Ovary (tissue), 9 donors: ENCODE measurements around the gene MTA1. TPM values are rescaled to one million over a fixed set of nuclear protein-coding genes. Genes with fewer than 3 reads are reported as not detected.

Experiments
- DNase-seq, 5 donors: peaks; one replicate each; pipeline ENCODE4 v3.0.0-alpha.2; 2019 to 2020
- H3K27ac ChIP-seq, 2 donors: fragments of 200-600 bp; one replicate each; pipeline versions ENCODE4 v1.5.1 to v1.8.0; 2019 to 2022
- H3K27me3 ChIP-seq: fragments of 200-600 bp; one replicate; pipeline ENCODE4 v1.8.0; 2022
- H3K36me3 ChIP-seq: fragments of 200-600 bp; sonication (generic); one replicate; pipeline ENCODE4 v1.5.1; 2019
- H3K4me1 ChIP-seq: one replicate; pipeline ENCODE4 v1.8.1; 2013; ENCODE audit warnings: mild to moderate bottlenecking, moderate library complexity; ENCODE audit not compliant: insufficient read depth
- H3K4me3 ChIP-seq: fragments of 200-600 bp; sonication (generic); one replicate; pipeline ENCODE4 v1.5.1; 2017
- H3K9me3 ChIP-seq, 2 donors: fragments of 200-600 bp in 1 of 2; sonication (generic) in 1 of 2; one replicate each; pipeline versions ENCODE4 v1.5.1 to v1.8.1; 2013 to 2019; ENCODE audit warnings: mild to moderate bottlenecking in 1 of 2, moderate library complexity in 1 of 2
- EP300 ChIP-seq: sonication (generic); formaldehyde crosslinking; IDR thresholded peaks from one replicate; pipeline ENCODE4 v1.6.1; 2017; ENCODE audit warnings: antibody characterized with exemption
- POLR2A ChIP-seq: fragments of 450-650 bp; IDR thresholded peaks from one replicate; pipeline ENCODE4 v1.6.1; 2017; ENCODE audit warnings: antibody characterized with exemption, mild to moderate bottlenecking, moderate library complexity
- WGBS, 3 donors: extraction: QIAGEN DNeasy Blood & Tissue Kit in 1 of 3; methylation state at CpG; one replicate each; pipeline versions ENCODE4 v1.1.5 to v1.1.7; 2013 to 2017; 5-methylcytosine and 5-hydroxymethylcytosine counted together
- intact Hi-C, 4 donors: fragments of 100-400 bp; cut with DNase I; formaldehyde crosslinking; loops; one replicate each; pipeline versions ENCODE4 v1.11.0 to v1.15.1; 2022 to 2023
- polyA plus RNA-seq, 2 donors: library from polyadenylated mRNA; stranded (reverse); fragments of 200-250 nt in 1 of 2; fragments of 350-450 nt in 1 of 2; fragmentation: Illumina TruSeq in 1 of 2; extraction: RNeasy Lipid Tissue Mini Kit (QIAGEN cat#74804) in 1 of 2; gene quantifications; one replicate each; pipeline ENCODE4 v1.2.3, GENCODE V29; 2013 to 2014
- total RNA-seq, 7 donors: library from RNA; depleted of rRNA in 2 of 7; stranded (reverse); fragments of >200 nt in 2 of 7; fragmentation: NEBNext Ultra II Directional in 3 of 7; extraction: Animal tissue kit (Norgen Biotek cat#: 25700) in 3 of 7; gene quantifications; one replicate each; pipeline versions ENCODE4 v1.1.0 to v1.2.4, GENCODE V29; 2016 to 2023
- TF ChIP-seq, protein P1 (sequence below), 3 donors: fragments of 450-650 bp in 2 of 3; fragments of 200-600 bp in 1 of 3; IDR thresholded peaks; one replicate each; pipeline versions ENCODE4 v1.5.1 to v1.8.0; 2016 to 2022; ENCODE audit warnings: antibody characterized with exemption in 3 of 3, mild to moderate bottlenecking in 1 of 3
- donor health status: DM: no; HTN: no; CAD: no; lungs with moderate emphysema.
- donor health status: DM: no; HTN: no; CAD: no.
- donor health status: Bipolar disorder and iron deficiency.
- donor health status: DM: yes; HTN: yes; CAD: no.
- donor health status: DM: no; HTN: no; CAD: no.
- donor health status: DM: yes; HTN: yes; CAD: no.

The MTA1 gene
- total and polyA plus RNA-seq, 9 donors = 23.0 to 128 (median 104) TPM

- H3K4me3 ChIP-seq = no peak overlapping the region
- TF ChIP-seq POLR2A (no peak), EP300 (no peak)
- TF ChIP-seq, protein P1, sequence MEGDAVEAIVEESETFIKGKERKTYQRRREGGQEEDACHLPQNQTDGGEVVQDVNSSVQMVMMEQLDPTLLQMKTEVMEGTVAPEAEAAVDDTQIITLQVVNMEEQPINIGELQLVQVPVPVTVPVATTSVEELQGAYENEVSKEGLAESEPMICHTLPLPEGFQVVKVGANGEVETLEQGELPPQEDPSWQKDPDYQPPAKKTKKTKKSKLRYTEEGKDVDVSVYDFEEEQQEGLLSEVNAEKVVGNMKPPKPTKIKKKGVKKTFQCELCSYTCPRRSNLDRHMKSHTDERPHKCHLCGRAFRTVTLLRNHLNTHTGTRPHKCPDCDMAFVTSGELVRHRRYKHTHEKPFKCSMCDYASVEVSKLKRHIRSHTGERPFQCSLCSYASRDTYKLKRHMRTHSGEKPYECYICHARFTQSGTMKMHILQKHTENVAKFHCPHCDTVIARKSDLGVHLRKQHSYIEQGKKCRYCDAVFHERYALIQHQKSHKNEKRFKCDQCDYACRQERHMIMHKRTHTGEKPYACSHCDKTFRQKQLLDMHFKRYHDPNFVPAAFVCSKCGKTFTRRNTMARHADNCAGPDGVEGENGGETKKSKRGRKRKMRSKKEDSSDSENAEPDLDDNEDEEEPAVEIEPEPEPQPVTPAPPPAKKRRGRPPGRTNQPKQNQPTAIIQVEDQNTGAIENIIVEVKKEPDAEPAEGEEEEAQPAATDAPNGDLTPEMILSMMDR (IDR thresholded peaks at IDR 0.05) = no peak
- no peak overlapping the region for H3K27ac ChIP-seq
- intact Hi-C loops = no loop called here
- H3K9me3 ChIP-seq = no peaks in the 10 kb centered on the region
- no peaks in the 10 kb centered on the region for H3K36me3 ChIP-seq
- DNase-seq = no peak
- no peaks in the 10 kb centered on the region for H3K4me1 ChIP-seq
- 87 to 91% (median 89%) methylated on average over 44 to 53 of the region's 53 CpGs for WGBS, 3 donors
- H3K27me3 ChIP-seq = no peaks in the 10 kb centered on the region
Observed at GRCh38 chr14:105466531-105467248, 47.1 kb downstream of the MTA1 start.

DNA sequence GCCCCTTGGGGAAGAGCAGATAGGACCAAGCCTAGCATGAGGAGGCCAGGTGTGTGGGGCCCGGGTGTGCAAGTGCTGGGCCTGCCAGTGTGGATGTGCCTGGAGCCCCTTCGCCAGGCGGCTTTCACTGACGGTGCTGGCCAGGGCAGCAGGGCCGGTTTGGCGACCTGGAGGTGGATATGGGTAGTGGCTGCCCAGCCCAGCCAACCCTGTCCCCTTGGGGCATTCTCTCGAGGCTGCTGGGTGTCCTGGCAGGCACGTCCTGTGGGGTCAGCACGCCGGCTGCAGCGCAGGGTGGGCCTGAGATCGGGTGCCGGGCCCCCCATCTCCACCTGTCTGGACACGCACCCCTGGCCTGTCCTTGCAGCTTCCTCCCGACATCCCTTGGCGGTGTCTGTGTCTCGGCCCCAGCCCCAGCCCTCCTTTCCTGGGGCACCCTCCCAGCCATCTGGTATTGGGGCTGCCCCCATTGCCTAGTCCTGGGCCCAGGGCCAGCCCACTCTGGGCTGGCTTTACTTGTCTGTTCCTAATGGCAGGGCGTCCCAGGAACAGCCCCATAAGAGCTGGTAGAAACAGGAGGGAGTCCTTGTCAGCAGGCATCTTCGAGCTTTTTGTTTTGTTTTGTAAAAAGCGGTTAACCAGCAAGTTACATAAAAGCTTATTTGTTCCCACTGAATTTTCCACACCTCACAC lies 47.8 kb downstream of the MTA1 start:
- no peak for DNase-seq
- Histone ChIP-seq H3K4me3 (no peak overlapping the region), H3K4me1 (no peaks in the 10 kb centered on the region), H3K27me3 (no peaks in the 10 kb centered on the region), H3K27ac (no peak overlapping the region), H3K36me3 (no peaks in the 10 kb centered on the region), H3K9me3 (no peaks in the 10 kb centered on the region)
- 87 to 90% (median 90%) methylated on average over 20 of the region's 20 CpGs for WGBS, 3 donors
- TF ChIP-seq, protein P1 (IDR thresholded peaks at IDR 0.05) = no peak
- TF ChIP-seq POLR2A = no peak
- no peak for TF ChIP-seq EP300
- intact Hi-C loops = no loop called here

DNA sequence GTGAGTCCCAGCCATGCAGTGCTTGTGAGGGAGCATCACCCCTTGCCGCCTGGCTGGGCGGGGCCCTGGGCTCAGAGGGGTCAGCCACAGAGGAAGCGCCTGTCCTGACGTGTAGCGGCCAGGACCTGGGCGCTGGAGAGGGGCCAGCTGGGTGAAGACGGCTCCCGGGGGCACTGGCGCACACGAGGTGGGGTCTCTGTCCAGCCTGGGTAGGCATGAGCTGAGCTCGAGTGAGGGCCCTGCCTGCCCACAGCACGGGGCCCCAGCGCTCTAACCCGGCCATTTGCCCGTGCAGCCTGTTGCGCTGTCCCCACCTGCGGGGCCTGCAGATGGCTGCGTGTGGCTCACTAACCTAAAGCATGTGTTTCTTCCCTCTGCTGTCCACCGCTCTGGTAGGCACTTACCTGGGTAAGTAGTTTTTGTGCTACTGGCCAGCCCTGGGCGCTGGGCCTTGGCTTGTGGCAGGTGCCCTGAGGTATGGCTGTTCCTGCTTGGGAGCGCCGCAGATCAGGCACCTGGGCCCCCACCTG lies 48.4 kb downstream of the MTA1 start:
- intact Hi-C loops = no loop called here
- TF ChIP-seq EP300 (no peak), POLR2A (no peak)
- TF ChIP-seq, protein P1 (IDR thresholded peaks at IDR 0.05) = no peak
- H3K27me3 ChIP-seq = no peaks in the 10 kb centered on the region
- DNase-seq = peak in 1 of 5 donors; percentile 27
- 87 to 89% (median 89%) methylated on average over 22 of the region's 22 CpGs for WGBS, 3 donors
- no peaks in the 10 kb centered on the region for H3K36me3 ChIP-seq
- no peaks in the 10 kb centered on the region for H3K9me3 ChIP-seq
- no peak overlapping the region for H3K27ac ChIP-seq
- no peak overlapping the region for H3K4me3 ChIP-seq
- no peaks in the 10 kb centered on the region for H3K4me1 ChIP-seq

- intact Hi-C loops = no loop called here
- no peaks in the 10 kb centered on the region for H3K9me3 ChIP-seq
- TF ChIP-seq POLR2A (no peak), EP300 (no peak)
- TF ChIP-seq, protein P1 (IDR thresholded peaks at IDR 0.05) = no peak
- peaks cover 3% of the 10 kb centered on the region for H3K4me1 ChIP-seq
- 70 to 80% (median 72%) methylated on average over 19 of the region's 19 CpGs for WGBS, 3 donors
- H3K27ac ChIP-seq = no peak overlapping the region
- no peaks in the 10 kb centered on the region for H3K36me3 ChIP-seq
- H3K4me3 ChIP-seq = no peak overlapping the region
- no peaks in the 10 kb centered on the region for H3K27me3 ChIP-seq
- DNase-seq = no peak
Observed at GRCh38 chr14:105468621-105469241, 49.1 kb downstream of the MTA1 start.
